ENCODE data around the gene INTS15.

DNA sequence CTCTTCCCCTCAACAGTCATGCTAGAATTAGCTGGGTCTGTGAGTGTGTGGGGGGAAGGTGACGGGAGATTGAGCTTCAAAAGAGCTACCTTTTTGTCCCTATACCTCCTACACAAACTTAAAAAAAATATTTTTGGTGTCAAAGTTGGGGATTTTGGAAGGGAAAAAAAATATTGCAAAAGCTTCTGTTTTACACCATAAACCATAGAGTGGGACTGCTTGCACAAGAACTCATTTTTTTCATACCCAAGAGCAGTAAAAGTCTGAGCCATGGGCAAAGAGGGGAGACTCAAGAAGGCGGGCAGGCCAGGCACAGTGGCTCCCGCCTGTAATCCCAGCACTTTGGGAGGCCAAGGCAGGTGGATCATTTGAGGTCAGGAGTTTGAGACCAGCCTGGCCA lies 21.9 kb upstream of the INTS15 start:
- TF ChIP-seq GATA2 (IDR thresholded peaks at IDR 0.05; ENCODE audit: low read depth, low read length) (no peak), GATA3 (IDR thresholded peaks at IDR 0.05; ENCODE audit: low read depth, low read length) (no peak)

Measured in SH-SY5Y (cell line).